GM18861 (cell line): ENCODE results near the gene BRINP2.

Experiments used
- ATAC-seq: cut with Tn5 transposase; IDR thresholded peaks from one replicate; pipeline ENCODE4 v1.9.1; 2021; ENCODE audit not compliant: unreplicated experiment

BRINP2 gene, protein sequence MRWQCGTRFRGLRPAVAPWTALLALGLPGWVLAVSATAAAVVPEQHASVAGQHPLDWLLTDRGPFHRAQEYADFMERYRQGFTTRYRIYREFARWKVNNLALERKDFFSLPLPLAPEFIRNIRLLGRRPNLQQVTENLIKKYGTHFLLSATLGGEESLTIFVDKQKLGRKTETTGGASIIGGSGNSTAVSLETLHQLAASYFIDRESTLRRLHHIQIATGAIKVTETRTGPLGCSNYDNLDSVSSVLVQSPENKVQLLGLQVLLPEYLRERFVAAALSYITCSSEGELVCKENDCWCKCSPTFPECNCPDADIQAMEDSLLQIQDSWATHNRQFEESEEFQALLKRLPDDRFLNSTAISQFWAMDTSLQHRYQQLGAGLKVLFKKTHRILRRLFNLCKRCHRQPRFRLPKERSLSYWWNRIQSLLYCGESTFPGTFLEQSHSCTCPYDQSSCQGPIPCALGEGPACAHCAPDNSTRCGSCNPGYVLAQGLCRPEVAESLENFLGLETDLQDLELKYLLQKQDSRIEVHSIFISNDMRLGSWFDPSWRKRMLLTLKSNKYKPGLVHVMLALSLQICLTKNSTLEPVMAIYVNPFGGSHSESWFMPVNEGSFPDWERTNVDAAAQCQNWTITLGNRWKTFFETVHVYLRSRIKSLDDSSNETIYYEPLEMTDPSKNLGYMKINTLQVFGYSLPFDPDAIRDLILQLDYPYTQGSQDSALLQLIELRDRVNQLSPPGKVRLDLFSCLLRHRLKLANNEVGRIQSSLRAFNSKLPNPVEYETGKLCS

GRCh38 chr1:177170756-177171535, at the start of gene BRINP2:
BRINP2 (plus strand) TSS chr1:177170958; CDS start chr1:177229877, 58,919 bp downstream.
- ATAC-seq: peak; percentile 49

- no peak for ATAC-seq
Observed at GRCh38 chr1:177122461-177123251, 48.1 kb upstream of the BRINP2 start.

DNA sequence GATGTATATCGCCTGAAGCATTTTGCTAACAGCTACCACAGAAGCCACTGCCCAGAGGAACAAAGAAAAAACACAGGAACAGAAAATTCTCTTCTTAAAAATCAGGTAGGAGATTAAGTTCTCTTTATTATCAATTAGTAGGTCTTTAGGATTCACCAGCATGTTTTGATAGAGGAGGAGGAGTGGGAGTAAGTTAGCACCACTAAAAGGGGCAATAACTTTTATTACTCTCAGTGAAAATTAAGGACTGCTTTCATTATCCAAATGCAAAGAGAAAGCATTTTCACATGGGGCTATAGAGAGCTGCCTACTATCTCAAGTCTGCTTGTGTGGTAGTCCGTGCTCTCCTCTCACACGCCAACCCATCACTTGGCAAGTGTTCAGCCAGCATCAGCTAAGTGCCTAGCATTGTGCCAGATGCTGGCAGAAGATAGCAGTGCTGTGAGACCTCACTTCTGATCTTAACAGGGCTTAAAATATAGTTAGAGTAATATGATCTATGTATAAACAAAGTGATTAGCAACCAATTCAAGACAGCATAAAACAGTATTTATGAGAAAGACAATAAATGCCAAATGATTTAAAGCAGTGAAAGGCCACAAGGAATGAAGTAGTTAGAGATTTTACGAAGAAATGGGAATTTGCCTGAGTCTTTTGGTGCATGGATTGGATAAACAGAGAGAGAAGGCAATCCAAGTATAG, 46.0 kb upstream of the BRINP2 start:
- ATAC-seq: no peak

GRCh38 chr1:177126267-177126666, 44.5 kb upstream of the BRINP2 start:
- no peak for ATAC-seq

DNA sequence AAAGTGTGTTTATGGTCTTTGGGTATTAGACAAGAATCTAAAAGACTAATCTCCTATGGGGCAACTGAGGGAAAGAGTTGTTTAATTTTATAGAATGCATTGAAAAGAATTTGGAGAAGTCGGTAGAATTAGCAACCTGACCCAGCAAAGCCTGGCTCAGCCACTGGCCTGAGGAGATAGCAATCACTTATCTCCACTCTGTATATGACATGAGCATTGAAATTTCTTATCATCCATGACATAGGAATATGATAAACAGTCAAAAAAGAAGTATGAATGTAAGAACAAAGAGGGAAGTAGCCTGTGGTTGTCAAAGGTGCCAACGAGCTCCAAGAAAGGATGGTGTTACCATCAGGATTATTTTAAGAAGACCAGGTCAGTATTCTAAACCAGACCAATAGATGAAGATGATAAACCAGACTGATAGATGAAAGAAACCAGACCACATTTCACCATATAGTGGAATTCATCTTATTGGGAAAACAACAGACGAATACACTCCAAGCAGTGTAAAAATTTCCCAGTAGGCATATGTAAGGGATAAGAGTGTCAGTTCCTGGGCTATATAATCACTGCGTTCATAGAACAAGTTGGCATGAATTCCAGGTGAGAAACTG, 42.0 kb upstream of the BRINP2 start:
- no peak for ATAC-seq

- no peak for ATAC-seq
Observed at GRCh38 chr1:177130451-177130945, 40.3 kb upstream of the BRINP2 start.

GRCh38 chr1:177131723-177132122, 39.0 kb upstream of the BRINP2 start:
- no peak for ATAC-seq

DNA sequence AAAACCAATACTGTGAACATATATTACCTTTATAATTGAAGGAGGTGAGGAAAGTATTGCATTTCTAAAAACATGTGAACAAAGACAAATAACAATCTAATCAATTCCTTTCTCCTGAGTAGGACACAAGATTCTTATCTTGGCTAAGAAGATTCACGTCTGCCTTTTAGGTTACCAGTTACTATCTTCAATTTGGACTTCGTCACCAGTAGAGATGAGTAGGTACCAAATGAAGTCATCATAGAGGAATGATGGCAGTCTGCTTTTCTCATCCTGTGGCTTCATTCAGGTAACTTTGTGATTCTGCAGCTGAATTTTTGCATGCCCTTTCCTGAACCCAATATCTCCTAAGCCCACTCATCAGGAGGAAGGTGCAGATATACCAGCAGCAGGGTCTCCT, 38.6 kb upstream of the BRINP2 start:
- ATAC-seq: no peak

DNA sequence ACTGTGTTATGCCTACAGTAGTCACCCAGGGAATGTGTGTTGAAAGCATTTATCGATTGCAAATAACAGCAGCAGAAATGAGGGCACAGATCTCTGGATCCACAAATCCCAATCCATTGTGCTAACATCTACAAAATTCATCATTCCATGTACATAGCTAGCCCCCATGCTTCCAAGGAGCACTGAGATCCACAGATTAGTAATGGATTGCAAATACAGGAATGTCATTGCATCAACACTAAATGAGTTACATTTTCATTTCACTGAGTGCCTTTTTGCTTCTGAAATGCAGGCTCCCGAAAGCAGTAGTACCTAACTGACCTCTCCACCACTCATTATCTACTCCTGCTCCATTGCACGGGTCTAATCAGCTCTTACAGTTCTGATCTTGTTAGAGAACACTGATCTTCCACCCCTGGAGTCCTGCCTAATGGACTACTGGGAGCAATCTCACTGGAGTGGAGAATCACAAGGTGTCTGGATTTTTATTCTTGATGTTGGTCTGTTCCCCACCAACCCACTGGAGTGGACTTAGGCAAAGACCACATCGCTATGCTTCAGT, 36.7 kb upstream of the BRINP2 start:
- ATAC-seq: no peak

DNA sequence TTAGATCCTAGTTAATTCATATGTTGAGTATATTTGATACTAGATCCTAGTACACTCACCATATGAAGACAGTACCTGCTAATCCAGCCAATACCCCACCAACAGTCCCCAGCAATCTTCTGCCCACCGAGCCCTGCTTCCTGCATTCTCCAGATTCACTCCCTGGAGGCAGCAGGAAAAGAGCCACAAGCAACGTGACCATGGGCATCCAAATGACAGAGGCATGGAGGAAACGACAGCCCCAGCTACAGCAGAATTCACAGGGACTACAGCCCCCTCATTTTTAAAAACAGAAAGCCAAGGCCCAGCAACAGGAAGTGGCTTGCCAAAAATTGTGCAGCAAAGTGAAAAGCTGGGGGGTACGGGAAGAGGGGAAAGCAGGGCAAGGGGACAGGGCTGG, 35.5 kb upstream of the BRINP2 start:
- ATAC-seq: no peak

DNA sequence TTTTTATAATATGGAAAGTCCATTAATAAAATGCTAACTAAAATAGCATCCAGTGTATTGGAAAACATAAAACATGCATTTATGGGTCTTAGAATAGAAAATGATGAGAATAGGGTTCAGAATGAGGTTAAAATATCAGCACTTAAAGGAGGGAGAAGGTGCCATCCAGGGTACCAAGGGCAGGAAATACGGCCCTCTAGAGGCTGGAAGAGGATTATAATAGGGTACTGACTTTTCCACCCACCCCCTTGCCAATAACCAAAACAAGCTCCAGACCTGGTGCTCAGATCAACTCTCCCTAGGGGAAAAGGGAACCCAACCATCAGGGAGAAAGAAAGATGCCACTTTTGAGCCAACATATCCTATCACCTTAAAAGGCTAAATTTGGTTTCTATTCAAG, 32.9 kb upstream of the BRINP2 start:
- ATAC-seq: no peak

DNA sequence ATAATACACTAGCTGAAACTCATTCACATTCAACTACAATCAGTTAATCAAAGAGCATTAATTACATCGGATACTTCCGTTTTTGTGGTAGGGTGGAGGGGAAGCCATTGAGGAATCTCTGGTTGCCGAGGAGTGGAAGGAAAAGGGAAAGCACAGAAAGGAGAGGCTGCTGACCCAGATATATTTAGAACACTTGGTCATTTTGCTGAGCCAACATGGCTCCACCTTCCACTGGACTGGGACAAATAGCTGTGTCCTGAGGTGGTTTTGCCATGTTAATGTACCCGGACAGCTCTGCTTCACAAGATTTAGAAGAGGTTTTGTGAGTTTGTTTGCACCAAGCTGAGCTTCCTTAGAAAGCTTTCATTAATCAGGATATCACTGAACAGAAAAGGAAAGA, 32.4 kb upstream of the BRINP2 start:
- no peak for ATAC-seq

DNA sequence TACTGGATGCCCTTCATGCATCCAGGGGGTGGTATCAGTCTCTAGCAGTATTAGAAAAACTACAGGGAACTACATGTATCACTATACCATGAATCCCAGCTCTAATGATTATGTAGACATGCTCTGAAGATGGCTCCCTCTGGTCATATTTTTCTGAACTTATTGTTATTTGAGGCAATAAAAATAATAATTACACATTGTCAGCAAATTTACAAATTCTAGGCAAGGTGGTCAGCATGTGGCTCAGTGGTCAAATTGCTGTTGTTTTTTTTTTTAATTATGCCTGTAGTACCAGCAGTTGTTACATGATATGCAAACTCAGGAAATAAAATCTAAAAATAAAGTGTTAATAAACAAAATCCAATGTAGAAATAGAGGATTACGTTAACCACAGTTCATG, 28.7 kb upstream of the BRINP2 start:
- no peak for ATAC-seq

GRCh38 chr1:177142791-177143271, 27.9 kb upstream of the BRINP2 start:
- ATAC-seq: no peak

GRCh38 chr1:177145106-177146070, 25.4 kb upstream of the BRINP2 start:
- ATAC-seq: no peak

GRCh38 chr1:177146499-177146898, 24.3 kb upstream of the BRINP2 start:
- ATAC-seq: no peak

GRCh38 chr1:177162243-177162642, 8.5 kb upstream of the BRINP2 start:
- no peak for ATAC-seq

GRCh38 chr1:177163844-177164379, 6.8 kb upstream of the BRINP2 start:
- ATAC-seq: no peak
